ENCODE results near the gene CEP112. TPM values are rescaled to one million over a fixed set of nuclear protein-coding genes. Genes with fewer than 3 reads are reported as not detected.

Gene CEP112
- polyA plus RNA-seq, 1 donor (not counting 4 experiments of a cell fraction or from before 2014, with no cell fraction given): 2.6 TPM

GRCh38 chr17:66149562-66149961, 42.4 kb downstream of the CEP112 start:
- DNase-seq (ENCODE audit: low read depth, low spot score): no peak
- Histone ChIP-seq H3K36me3 (ENCODE audit: control insufficient read depth in 2 of 2, extremely low read depth in 1 of 2, insufficient read depth in 2 of 2, low read length in 2 of 2) (no peaks in the 10 kb centered on the region), H2AFZ (ENCODE audit: control insufficient read depth, low read length) (no peak overlapping the region), H3K27me3 (ENCODE audit: control insufficient read depth, extremely low read depth, insufficient read depth, low read length) (no peaks in the 10 kb centered on the region), H3K9ac (ENCODE audit: control insufficient read depth, extremely low read depth, insufficient read depth, low read length) (no peak overlapping the region), H3K4me2 (ENCODE audit: control insufficient read depth, extremely low read depth, insufficient read depth, low read depth, low read length) (no peak overlapping the region), H3K9me3 (ENCODE audit: control insufficient read depth, low read depth, low read length) (no peaks in the 10 kb centered on the region), H3K4me3 (ENCODE audit: control insufficient read depth in 2 of 3, extremely low read depth in 1 of 3, insufficient read depth in 2 of 3, low read depth in 1 of 3, low read length in 3 of 3) (no peak overlapping the region), H3K27ac (ENCODE audit: control insufficient read depth, insufficient read depth, low read length) (no peak overlapping the region), H4K20me1 (ENCODE audit: control insufficient read depth, extremely low read depth, insufficient read depth, low read length) (no peaks in the 10 kb centered on the region), H3K4me1 (ENCODE audit: control insufficient read depth, extremely low read depth, insufficient read depth, low read length) (no peaks in the 10 kb centered on the region), H3K9me1 (ENCODE audit: control insufficient read depth, extremely low read depth, insufficient read depth, low read length) (no peaks in the 10 kb centered on the region), H3K79me2 (ENCODE audit: control insufficient read depth, insufficient read depth, low read length) (no peaks in the 10 kb centered on the region)
- dilution Hi-C loops (cut with MboI; ENCODE audit: extremely low pct_ligation_motif_present, low sequenced_read_pairs): no loop called here
- no peak for FAIRE-seq
- TF ChIP-seq CTCF (optimal IDR thresholded peaks at IDR 0.05 in 1 of 3, IDR thresholded peaks at IDR 0.05 in 1 of 3, conservative IDR thresholded peaks at IDR 0.05 in 1 of 3; ENCODE audit: extremely low read depth in 1 of 3, insufficient read depth in 2 of 3, low read length in 3 of 3) (no peak), EZH2 (IDR thresholded peaks at IDR 0.05; ENCODE audit: low read length) (no peak)

- dilution Hi-C loops (cut with MboI; ENCODE audit: extremely low pct_ligation_motif_present, low sequenced_read_pairs): no loop called here
- no peak for TF ChIP-seq CTCF (optimal IDR thresholded peaks at IDR 0.05 in 1 of 3, IDR thresholded peaks at IDR 0.05 in 1 of 3, conservative IDR thresholded peaks at IDR 0.05 in 1 of 3; ENCODE audit: extremely low read depth in 1 of 3, insufficient read depth in 2 of 3, low read length in 3 of 3)
- no peak for TF ChIP-seq EZH2 (IDR thresholded peaks at IDR 0.05; ENCODE audit: low read length)
- H3K79me2 ChIP-seq (ENCODE audit: control insufficient read depth, insufficient read depth, low read length): no peaks in the 10 kb centered on the region
- H2AFZ ChIP-seq (ENCODE audit: control insufficient read depth, low read length): no peak overlapping the region
- H3K36me3 ChIP-seq (ENCODE audit: control insufficient read depth in 2 of 2, extremely low read depth in 1 of 2, insufficient read depth in 2 of 2, low read length in 2 of 2): no peaks in the 10 kb centered on the region
- H3K4me1 ChIP-seq (ENCODE audit: control insufficient read depth, extremely low read depth, insufficient read depth, low read length): no peaks in the 10 kb centered on the region
- no peak overlapping the region for H3K9ac ChIP-seq (ENCODE audit: control insufficient read depth, extremely low read depth, insufficient read depth, low read length)
- H3K4me2 ChIP-seq (ENCODE audit: control insufficient read depth, extremely low read depth, insufficient read depth, low read depth, low read length): no peak overlapping the region
- H3K27ac ChIP-seq (ENCODE audit: control insufficient read depth, insufficient read depth, low read length): no peak overlapping the region
- no peak for DNase-seq (ENCODE audit: low read depth, low spot score)
- no peaks in the 10 kb centered on the region for H4K20me1 ChIP-seq (ENCODE audit: control insufficient read depth, extremely low read depth, insufficient read depth, low read length)
- no peaks in the 10 kb centered on the region for H3K27me3 ChIP-seq (ENCODE audit: control insufficient read depth, extremely low read depth, insufficient read depth, low read length)
- no peak for FAIRE-seq
- H3K4me3 ChIP-seq (ENCODE audit: control insufficient read depth in 2 of 3, extremely low read depth in 1 of 3, insufficient read depth in 2 of 3, low read depth in 1 of 3, low read length in 3 of 3): no peak overlapping the region
- H3K9me3 ChIP-seq (ENCODE audit: control insufficient read depth, low read depth, low read length): no peaks in the 10 kb centered on the region
- no peaks in the 10 kb centered on the region for H3K9me1 ChIP-seq (ENCODE audit: control insufficient read depth, extremely low read depth, insufficient read depth, low read length)
Observed at GRCh38 chr17:66146394-66146793, 45.5 kb downstream of the CEP112 start.

Data from keratinocyte (primary cell).